Measurements from ENCODE around the gene MTERF4.

DNA sequence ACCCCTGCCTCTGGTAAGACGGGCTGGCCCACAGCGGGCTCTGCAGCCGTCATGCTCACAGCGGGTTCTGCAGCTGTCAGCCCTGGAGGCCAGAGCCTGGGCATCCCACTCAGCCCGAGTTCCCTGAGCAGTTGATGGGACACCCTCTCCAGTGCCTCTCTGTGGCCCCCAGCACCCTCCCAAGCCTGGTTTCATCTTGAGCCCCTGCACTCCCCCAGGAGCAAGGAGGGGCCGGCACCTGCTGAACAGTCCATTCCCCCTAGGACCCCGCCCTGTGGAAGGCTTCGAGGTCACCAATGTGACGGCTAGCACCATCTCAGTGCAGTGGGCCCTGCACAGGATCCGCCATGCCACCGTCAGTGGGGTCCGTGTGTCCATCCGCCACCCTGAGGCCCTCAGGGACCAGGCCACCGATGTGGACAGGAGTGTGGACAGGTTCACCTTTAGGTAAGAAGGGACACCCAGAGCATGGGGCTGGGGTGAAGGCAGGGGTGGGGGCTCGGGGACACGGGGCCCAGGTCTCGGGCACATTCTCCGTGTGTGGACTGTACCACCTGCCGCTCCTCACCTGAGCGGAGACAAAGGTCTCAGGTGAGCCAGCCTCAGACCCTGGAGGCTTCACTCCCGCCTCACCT, 34.5 kb downstream of the MTERF4 start:
- TF ChIP-seq, protein P1, sequence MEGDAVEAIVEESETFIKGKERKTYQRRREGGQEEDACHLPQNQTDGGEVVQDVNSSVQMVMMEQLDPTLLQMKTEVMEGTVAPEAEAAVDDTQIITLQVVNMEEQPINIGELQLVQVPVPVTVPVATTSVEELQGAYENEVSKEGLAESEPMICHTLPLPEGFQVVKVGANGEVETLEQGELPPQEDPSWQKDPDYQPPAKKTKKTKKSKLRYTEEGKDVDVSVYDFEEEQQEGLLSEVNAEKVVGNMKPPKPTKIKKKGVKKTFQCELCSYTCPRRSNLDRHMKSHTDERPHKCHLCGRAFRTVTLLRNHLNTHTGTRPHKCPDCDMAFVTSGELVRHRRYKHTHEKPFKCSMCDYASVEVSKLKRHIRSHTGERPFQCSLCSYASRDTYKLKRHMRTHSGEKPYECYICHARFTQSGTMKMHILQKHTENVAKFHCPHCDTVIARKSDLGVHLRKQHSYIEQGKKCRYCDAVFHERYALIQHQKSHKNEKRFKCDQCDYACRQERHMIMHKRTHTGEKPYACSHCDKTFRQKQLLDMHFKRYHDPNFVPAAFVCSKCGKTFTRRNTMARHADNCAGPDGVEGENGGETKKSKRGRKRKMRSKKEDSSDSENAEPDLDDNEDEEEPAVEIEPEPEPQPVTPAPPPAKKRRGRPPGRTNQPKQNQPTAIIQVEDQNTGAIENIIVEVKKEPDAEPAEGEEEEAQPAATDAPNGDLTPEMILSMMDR (IDR thresholded peaks at IDR 0.05), result no peak
- TF ChIP-seq EP300 (IDR thresholded peaks at IDR 0.05) (no peak), POLR2A (IDR thresholded peaks at IDR 0.05) (no peak), POLR2AphosphoS5 (IDR thresholded peaks at IDR 0.05) (no peak)
